NOMO-1 treated with dmso at 0.1 percent for 144 hours (cell line): ENCODE data around the gene PSKH1.
"Not testable (repeated sequence)": the region's sequence is repeated elsewhere in the genome, so short reads cannot be mapped to it uniquely, and the experiment has no call there.

Experiments used
- DNase-seq: peaks from one replicate; lab custom pipeline; 2025; ENCODE audit not compliant: unreplicated experiment; lab: John Stamatoyannopoulos, UW

PSKH1 gene

GRCh38 chr16:67892899-67893742 is at the start of gene PSKH1:
TSS of gene PSKH1 (plus strand) at chr16:67893254. CDS start at chr16:67908750, 15,496 bp downstream.
- DNase-seq, result peak; percentile 96

- no peak for DNase-seq
Observed at GRCh38 chr16:67843343-67843765, 49.7 kb upstream of the PSKH1 start.

GRCh38 chr16:67844497-67844896 is 48.6 kb upstream of the PSKH1 start:
- DNase-seq, result no peak

- no peak for DNase-seq
Observed at GRCh38 chr16:67845291-67846062, 47.6 kb upstream of the PSKH1 start.

GRCh38 chr16:67846063-67846319 is 47.1 kb upstream of the PSKH1 start:
- no peak for DNase-seq

GRCh38 chr16:67846320-67847063 is 46.6 kb upstream of the PSKH1 start, which contains the start of gene NUTF2:
TSS of gene NUTF2 (plus strand) at chr16:67846933. CDS start at chr16:67865131, 18,198 bp downstream.
- DNase-seq, result peak; percentile 96

- peak; percentile 51 for DNase-seq
Observed at GRCh38 chr16:67847064-67847861, 45.8 kb upstream of the PSKH1 start, which contains the start of gene CENPT. TSS of gene CENPT (minus strand) at chr16:67847693. CDS start at chr16:67833859, 13,834 bp downstream.

- no peak for DNase-seq
Observed at GRCh38 chr16:67848118-67848517, 44.9 kb upstream of the PSKH1 start.

GRCh38 chr16:67853670-67854069 is 39.4 kb upstream of the PSKH1 start:
- no peak for DNase-seq

GRCh38 chr16:67855789-67856188 is 37.3 kb upstream of the PSKH1 start:
- no peak for DNase-seq

- DNase-seq, result no peak
Observed at GRCh38 chr16:67856927-67857546, 36.0 kb upstream of the PSKH1 start.

GRCh38 chr16:67857547-67858233 is 35.4 kb upstream of the PSKH1 start:
- DNase-seq, result no peak

GRCh38 chr16:67858500-67858899 is 34.6 kb upstream of the PSKH1 start:
- no peak for DNase-seq

- DNase-seq, result no peak
Observed at GRCh38 chr16:67860589-67861398, 32.3 kb upstream of the PSKH1 start.

- DNase-seq, result no peak
Observed at GRCh38 chr16:67861877-67862276, 31.2 kb upstream of the PSKH1 start.

- no peak for DNase-seq
Observed at GRCh38 chr16:67862623-67863583, 30.2 kb upstream of the PSKH1 start.

GRCh38 chr16:67864044-67864443 is 29.0 kb upstream of the PSKH1 start:
- DNase-seq, result not testable (repeated sequence)

- no peak for DNase-seq
Observed at GRCh38 chr16:67864594-67864993, 28.5 kb upstream of the PSKH1 start.
